ENCODE results near the gene DNAJC17. TPM values are rescaled to one million over a fixed set of nuclear protein-coding genes. Genes with fewer than 3 reads are reported as not detected.

DNAJC17 gene
- total and polyA plus RNA-seq, 8 donors = 12.2 to 57.6 (median 15.8) TPM

DNA sequence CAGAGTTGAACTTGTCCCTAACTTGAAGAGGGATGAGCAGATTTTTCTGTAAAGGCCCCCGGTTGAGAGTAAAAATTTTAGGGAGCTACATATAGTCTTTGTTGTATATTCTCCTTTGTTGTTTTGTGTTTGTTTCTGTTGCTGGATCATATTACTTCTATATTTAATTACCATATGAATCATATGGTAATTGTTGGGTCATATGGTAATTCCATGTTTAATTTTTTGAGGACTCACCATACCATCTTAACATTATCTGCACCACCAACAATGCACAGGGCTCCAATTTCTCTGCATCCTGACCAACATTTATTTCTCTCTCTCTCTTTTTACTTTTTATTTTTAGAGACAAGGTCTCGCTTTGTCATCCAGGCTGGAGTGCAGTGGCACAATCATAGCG, 7.8 kb downstream of the DNAJC17 start:
- Histone ChIP-seq H3K4me1 (peaks cover 0 to 3% (median under 1%) of the 10 kb centered on the region in 3 donors), H3K36me3 (no peaks in the 10 kb centered on the region), H3K9me3 (no peaks in the 10 kb centered on the region), H3K27ac (no peak overlapping the region), H3K4me3 (no peak overlapping the region), H3K27me3 (no peaks in the 10 kb centered on the region)
- TF ChIP-seq, protein P1, sequence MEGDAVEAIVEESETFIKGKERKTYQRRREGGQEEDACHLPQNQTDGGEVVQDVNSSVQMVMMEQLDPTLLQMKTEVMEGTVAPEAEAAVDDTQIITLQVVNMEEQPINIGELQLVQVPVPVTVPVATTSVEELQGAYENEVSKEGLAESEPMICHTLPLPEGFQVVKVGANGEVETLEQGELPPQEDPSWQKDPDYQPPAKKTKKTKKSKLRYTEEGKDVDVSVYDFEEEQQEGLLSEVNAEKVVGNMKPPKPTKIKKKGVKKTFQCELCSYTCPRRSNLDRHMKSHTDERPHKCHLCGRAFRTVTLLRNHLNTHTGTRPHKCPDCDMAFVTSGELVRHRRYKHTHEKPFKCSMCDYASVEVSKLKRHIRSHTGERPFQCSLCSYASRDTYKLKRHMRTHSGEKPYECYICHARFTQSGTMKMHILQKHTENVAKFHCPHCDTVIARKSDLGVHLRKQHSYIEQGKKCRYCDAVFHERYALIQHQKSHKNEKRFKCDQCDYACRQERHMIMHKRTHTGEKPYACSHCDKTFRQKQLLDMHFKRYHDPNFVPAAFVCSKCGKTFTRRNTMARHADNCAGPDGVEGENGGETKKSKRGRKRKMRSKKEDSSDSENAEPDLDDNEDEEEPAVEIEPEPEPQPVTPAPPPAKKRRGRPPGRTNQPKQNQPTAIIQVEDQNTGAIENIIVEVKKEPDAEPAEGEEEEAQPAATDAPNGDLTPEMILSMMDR (IDR thresholded peaks at IDR 0.05) = no peak
- no peak for FAIRE-seq
- no peak for DNase-seq
- WGBS, 2 donors = 90 to 97% methylated on average over 3 of the region's 3 CpGs
- no peak for ATAC-seq
- intact Hi-C loops (cut with DNase I) = no loop called here

- Histone ChIP-seq H3K4me1 (peaks cover 4 to 14% (median 14%) of the 10 kb centered on the region in 3 donors), H3K36me3 (no peaks in the 10 kb centered on the region), H3K9me3 (no peaks in the 10 kb centered on the region), H3K4me3 (no peak overlapping the region), H3K27ac (peak overlapping the region in 1 of 4 donors; percentile 10), H3K27me3 (no peaks in the 10 kb centered on the region)
- ATAC-seq (no peak), FAIRE-seq (no peak), DNase-seq (no peak)
- 93 to 98% methylated on average over 5 of the region's 5 CpGs for WGBS, 2 donors
- intact Hi-C loops (cut with DNase I) = no loop called here
- TF ChIP-seq, protein P1 (IDR thresholded peaks at IDR 0.05) = no peak
Observed at GRCh38 chr15:40796512-40796911, 10.8 kb downstream of the DNAJC17 start.

DNA sequence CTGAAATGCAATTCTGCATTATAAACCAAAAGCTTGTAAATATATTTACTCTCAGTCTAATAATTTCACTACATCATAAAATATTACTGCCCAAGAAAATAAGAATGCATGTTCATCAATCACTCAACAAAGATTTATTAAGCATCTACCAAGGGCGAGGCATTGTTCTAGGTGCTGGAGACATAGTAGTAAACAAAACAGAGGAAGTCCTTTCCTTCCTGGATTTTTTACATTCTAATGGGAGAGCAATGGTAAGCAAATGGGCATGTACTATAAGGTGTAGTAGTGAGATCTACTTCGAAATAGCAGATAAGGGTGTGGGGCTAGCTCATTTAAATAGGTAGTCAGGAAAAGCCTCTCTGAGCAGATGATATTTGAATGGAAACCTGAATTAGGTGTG, 11.2 kb downstream of the DNAJC17 start:
- WGBS, 2 donors = 60 to 75% methylated on average over 2 of the region's 2 CpGs
- H3K9me3 ChIP-seq = no peaks in the 10 kb centered on the region
- ATAC-seq (peak in 1 of 4 donors; percentile 15), FAIRE-seq (no peak), DNase-seq (no peak)
- H3K27ac ChIP-seq = peak overlapping the region in 1 of 4 donors; percentile 10
- no peaks in the 10 kb centered on the region for H3K36me3 ChIP-seq
- TF ChIP-seq, protein P1 (IDR thresholded peaks at IDR 0.05) = no peak
- intact Hi-C loops (cut with DNase I) = no loop called here
- H3K4me3 ChIP-seq = no peak overlapping the region
- H3K27me3 ChIP-seq = no peaks in the 10 kb centered on the region
- peaks cover 4 to 17% (median 14%) of the 10 kb centered on the region in 3 donors for H3K4me1 ChIP-seq

GRCh38 chr15:40793216-40793989, 13.9 kb downstream of the DNAJC17 start:
- DNase-seq = peak; percentile 48 to 80 (median 66)
- no peak for FAIRE-seq

More at GRCh38 chr15:40793216-40793989, 13.9 kb downstream of the DNAJC17 start:
- Histone ChIP-seq H3K4me3 (no peak overlapping the region), H3K27ac (peak overlapping the region in 2 of 4 donors; percentile 49 to 62), H3K4me1 (peaks cover 4 to 33% (median 14%) of the 10 kb centered on the region in 3 donors), H3K27me3 (no peaks in the 10 kb centered on the region), H3K9me3 (no peaks in the 10 kb centered on the region), H3K36me3 (no peaks in the 10 kb centered on the region)
- peak; percentile 76 to 82 (median 78) for ATAC-seq
- WGBS, 2 donors = 29 to 36% methylated on average over 9 of the region's 9 CpGs
- intact Hi-C loops (cut with DNase I) = no loop called here
- TF ChIP-seq, protein P1 (IDR thresholded peaks at IDR 0.05) = no peak

Data from pancreas (tissue), 10 donors.